ENCODE measurements around the gene ADARB2.

DNA sequence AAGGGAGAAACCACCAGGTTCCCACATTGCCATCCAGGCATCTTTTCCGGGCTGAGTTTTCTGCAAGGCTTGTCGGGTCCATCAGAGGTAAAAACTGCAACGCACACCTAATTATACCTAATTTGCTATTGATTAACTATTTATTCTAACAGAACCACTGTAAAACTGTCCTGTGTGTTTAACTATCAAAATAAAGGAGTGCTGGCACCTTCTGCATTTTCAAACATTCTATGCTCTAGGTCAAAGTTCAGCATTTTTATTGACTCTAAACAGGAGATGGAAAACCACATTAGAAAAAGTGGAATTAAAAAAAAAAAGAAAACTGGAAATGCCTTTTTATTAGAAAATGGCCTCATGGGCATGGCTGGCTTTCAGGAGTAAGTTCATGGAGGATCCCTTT is 82.0 kb downstream of the ADARB2 start:
- TF ChIP-seq POLR2AphosphoS5 (IDR thresholded peaks at IDR 0.05; ENCODE audit: low read depth, low read length) (no peak), SPI1 (IDR thresholded peaks at IDR 0.05; ENCODE audit: low read depth, low read length) (no peak), POLR2A (IDR thresholded peaks at IDR 0.05; ENCODE audit: low read depth, low read length) (no peak), PAX5 (IDR thresholded peaks at IDR 0.05; ENCODE audit: insufficient read depth, low read length, severe bottlenecking) (no peak)
